ENCODE results near the gene RAC3. TPM values are rescaled to one million over a fixed set of nuclear protein-coding genes. Genes with fewer than 3 reads are reported as not detected.

RAC3 gene
- total RNA-seq, 1 experiment from 2014 or later = 16.9 TPM

DNA sequence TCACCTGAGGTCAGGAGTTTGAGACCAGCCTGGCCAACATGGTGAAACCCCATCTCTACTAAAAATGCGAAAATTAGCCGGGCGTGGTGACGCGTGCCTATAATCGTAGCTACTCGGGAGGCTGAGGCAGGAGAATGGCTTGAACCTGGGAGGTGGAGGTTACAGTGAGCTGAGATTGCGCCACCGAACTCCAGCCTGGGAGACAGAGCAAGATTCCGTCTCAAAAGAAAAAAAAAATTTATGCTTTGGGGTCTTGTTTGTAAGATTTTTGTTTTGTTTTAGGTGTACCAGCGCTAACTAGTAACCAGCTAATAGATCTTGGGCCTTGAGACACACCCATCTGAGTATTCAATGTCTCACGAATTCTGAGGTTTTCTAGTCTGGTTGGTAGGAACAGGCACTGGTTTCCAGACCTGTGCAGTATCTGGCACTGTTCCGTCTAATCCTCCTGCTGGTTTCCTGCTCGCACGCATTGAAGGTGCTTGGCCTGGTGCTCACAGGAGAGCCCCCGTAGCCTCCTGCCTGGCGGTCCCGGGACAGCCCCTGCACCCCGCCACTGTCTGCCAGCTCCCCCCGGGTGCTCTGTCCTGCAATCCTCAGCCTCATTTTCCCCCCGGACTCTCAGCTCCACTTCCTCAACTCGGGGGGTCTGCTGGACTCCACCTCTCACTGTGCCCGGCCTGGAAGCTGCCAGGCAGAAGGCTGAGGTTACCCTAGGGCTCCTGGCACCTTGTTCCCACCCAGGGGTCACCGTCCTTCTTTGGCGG lies 44.7 kb downstream of the RAC3 start:
- no peak for DNase-seq (ENCODE audit: low read depth)

DNA sequence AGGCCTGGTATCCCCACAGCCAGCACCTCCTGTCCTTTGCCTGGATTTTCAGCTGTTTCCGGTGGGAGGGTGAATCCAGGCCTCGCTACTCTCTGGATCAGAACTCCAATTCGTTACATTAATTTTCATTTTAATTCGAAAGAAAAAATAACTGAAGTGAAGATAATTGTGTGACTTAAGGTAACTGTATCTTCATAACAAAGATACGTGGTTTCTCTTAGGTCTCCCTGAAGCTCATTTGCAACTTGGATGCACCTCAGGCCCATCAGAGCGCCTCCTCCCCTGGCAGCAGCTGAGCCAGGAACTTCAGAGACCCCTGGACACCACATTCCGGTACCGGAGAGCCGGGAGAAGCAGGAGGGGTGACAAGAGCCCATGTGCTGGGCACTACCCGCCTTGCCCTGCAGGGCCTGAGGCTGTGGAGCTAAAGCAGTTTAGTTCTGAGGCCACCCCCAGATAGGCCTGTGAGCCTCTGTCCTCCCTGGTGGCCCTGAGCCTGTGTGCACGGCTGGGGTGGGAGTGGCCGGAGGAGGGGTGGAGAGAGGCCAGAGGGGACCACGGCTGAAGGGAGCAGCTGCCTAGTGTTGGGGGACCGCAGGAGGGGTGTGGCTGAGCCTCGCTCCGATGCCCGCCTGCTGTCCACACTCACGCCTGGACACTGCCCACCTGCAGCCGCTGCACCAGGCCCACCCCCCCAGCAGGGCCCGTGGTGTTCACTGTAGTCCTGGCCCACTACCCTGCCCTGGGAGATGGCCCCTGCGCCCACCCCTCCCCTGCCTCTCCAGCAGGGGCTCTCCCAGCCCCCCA lies 45.5 kb downstream of the RAC3 start:
- no peak for DNase-seq (ENCODE audit: low read depth)

- no peak for DNase-seq (ENCODE audit: low read depth)
Observed at GRCh38 chr17:82077617-82078358, 46.3 kb downstream of the RAC3 start.

GRCh38 chr17:82078433-82078832 lies 47.0 kb downstream of the RAC3 start:
- no peak for DNase-seq (ENCODE audit: low read depth)

DNA sequence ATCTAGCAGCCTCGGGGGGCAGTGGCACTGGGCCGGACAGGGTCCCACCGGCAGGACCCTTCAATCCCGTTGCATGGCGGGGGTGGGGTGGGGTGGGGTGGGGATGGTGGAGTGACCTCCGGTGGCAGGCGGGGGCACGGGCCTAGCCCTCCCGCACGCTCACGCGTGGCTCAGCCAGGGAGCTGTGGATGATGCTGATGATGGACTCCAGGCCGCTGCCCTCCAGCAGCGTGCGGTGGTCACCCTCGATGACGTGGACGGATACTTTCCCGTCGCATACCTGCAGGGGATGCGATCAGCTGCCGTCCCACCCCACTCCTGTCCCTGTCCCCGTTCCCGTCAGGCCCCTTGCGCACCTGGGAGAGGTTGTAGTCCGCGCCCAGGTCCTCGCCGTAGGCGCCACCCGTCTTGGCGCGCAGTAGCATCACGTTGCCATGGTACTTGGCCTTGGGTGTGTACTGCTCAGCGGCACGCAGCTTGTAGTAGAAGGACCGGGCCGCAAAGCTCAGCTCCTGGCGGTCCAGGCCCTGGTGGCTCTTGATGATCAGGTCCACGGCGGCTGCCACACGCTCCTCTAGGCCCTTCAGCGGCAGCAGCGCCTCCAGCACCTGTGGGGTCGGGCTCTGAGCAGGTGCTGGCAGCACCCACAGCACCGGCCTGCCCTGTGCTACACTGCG lies 47.7 kb downstream of the RAC3 start:
- DNase-seq (ENCODE audit: low read depth) = no peak

DNA sequence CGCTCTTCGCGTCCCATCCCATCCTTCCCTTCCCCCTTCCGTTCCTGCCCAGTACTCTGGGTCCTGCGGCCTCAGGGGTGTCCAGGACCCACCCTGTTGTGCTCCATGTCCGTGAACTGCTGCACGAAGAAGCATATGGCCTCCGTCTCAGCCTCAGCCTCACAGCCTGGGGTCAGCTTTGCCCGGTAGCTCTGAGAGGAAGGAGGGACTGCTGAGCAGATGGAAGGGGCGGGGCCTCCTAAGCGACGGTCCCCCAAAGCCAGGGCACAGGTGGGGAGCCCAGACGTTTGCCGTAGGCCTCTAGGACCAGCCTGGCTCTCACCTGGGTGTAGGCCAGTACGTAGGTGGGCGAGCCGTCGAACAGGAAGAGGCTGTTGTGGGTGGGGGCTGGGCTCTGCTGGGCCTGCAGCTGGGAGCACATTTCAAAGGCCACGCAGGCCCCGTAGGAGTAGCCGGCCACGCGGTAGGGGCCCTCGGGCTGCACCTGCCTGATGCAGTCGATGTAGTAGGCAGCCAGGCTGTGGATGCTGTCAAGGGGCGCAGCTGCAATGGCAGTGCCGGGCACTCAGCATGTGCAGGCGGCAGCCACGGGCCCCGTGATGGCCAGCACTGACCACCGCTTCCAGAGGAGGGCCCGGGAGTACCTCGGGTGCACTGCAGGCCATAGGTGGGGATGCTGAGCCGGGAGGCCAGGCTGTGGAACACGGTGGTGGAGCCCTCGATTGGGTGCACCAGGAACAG lies 48.7 kb downstream of the RAC3 start:
- no peak for DNase-seq (ENCODE audit: low read depth)

DNA sequence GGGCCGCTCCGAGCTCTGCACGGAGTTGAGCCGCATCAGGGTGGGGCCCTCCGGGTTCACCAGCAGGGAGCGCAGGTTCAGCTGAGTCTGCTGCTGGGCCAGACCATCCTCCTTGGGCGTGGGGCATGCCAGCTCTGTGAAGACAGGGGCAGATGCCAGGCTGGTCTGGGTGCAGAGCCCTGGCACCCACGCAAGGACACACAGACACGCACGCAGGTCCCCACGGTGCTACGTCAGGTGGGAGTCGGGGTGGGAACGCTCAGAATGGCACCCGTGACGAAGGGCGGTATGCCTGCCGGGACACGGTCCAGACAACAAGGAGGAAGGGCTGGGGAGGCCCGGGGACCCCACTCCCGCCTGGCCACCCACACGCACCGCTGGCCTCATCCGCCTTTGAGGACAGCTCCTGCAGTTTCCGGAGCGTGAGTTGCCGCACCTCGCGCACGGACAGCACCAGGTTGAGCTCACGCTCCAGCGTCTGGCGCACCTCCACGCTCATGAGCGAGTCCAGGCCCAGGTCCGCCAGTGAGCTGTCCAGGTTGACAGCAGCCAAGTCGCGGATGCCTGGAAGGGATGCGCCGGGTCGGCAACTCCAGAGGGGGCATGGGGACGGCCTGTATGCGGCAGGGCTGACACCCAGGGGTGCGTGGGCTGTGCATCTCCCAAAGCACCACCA lies 49.4 kb downstream of the RAC3 start:
- DNase-seq (ENCODE audit: low read depth) = no peak

- no peak for DNase-seq (ENCODE audit: low read depth)
Observed at GRCh38 chr17:82081546-82081945, 50.1 kb downstream of the RAC3 start.

GRCh38 chr17:82081966-82082365 lies 50.5 kb downstream of the RAC3 start:
- no peak for DNase-seq (ENCODE audit: low read depth)

- DNase-seq (ENCODE audit: low read depth) = no peak
Observed at GRCh38 chr17:82082456-82082855, 51.0 kb downstream of the RAC3 start.

DNA sequence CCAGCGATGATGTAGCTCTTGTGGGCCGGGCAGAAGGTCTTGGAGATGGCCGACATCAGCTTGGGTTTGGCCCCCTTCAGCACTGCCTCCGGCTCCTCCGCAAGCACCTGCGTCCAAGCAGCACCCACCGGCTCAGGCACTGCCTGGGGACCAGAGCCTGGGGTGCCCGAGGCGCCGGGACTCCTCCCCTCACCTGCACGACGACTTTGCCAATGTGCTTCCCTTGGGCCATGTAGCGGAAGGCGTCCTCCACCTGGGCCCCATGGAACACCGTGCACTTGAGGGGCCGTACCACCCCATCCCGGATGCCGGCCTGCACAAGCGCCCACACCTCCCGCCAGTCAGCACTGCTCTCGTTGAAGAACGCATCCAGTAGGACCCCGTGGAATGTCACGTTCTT lies 51.5 kb downstream of the RAC3 start:
- no peak for DNase-seq (ENCODE audit: low read depth)

Other genes with a start within 250 kb of the RAC3 start
- gene GCGR, start 227.5 kb upstream of the RAC3 start, total RNA-seq (2014; rRNA removed; shearing (Covaris generic)) = not detected in 2 replicates
- gene MCRIP1, start 198.4 kb upstream of the RAC3 start, total RNA-seq (2014; rRNA removed; shearing (Covaris generic)) = 78.3 and 91.2 TPM in 2 replicates
- not detected in 2 replicates for gene PPP1R27, start 196.6 kb upstream of the RAC3 start, total RNA-seq (2014; rRNA removed; shearing (Covaris generic))
- 1,181 and 1,293 TPM in 2 replicates for gene P4HB, start 171.1 kb upstream of the RAC3 start, total RNA-seq (2014; rRNA removed; shearing (Covaris generic))
- gene ARHGDIA, start 160.3 kb upstream of the RAC3 start, total RNA-seq (2014; rRNA removed; shearing (Covaris generic)) = 138 and 216 TPM in 2 replicates
- 376 and 391 TPM in 2 replicates for gene ALYREF, start 140.1 kb upstream of the RAC3 start, total RNA-seq (2014; rRNA removed; shearing (Covaris generic))
- gene ANAPC11, start 140.0 kb upstream of the RAC3 start, total RNA-seq (2014; rRNA removed; shearing (Covaris generic)) = 149 and 250 TPM in 2 replicates
- 0.21 and 0.97 TPM in 2 replicates for gene NPB, start 129.4 kb upstream of the RAC3 start, total RNA-seq (2014; rRNA removed; shearing (Covaris generic))
- gene PCYT2, start 120.3 kb upstream of the RAC3 start, total RNA-seq (2014; rRNA removed; shearing (Covaris generic)) = 17.9 and 34.9 TPM in 2 replicates
- gene SIRT7, start 113.5 kb upstream of the RAC3 start, total RNA-seq (2014; rRNA removed; shearing (Covaris generic)) = 30.5 and 40.5 TPM in 2 replicates
- 17.2 and 20.9 TPM in 2 replicates for gene MAFG, start 103.9 kb upstream of the RAC3 start, total RNA-seq (2014; rRNA removed; shearing (Covaris generic))
- 112 and 116 TPM in 2 replicates for gene PYCR1, start 94.4 kb upstream of the RAC3 start, total RNA-seq (2014; rRNA removed; shearing (Covaris generic))
- not detected in 2 replicates for gene MYADML2, start 84.4 kb upstream of the RAC3 start, total RNA-seq (2014; rRNA removed; shearing (Covaris generic))
- 0.11 and 0.51 TPM in 2 replicates for gene NOTUM, start 70.5 kb upstream of the RAC3 start, total RNA-seq (2014; rRNA removed; shearing (Covaris generic))
- gene ASPSCR1, start 54.0 kb upstream of the RAC3 start, total RNA-seq (2014; rRNA removed; shearing (Covaris generic)) = 41.3 and 43.5 TPM in 2 replicates
- gene CENPX, start 8.8 kb upstream of the RAC3 start, total RNA-seq (2014; rRNA removed; shearing (Covaris generic)) = 88.1 and 116 TPM in 2 replicates
- 23.2 and 26.5 TPM in 2 replicates for gene LRRC45, start 8.4 kb upstream of the RAC3 start, total RNA-seq (2014; rRNA removed; shearing (Covaris generic))
- 57.0 and 92.7 TPM in 2 replicates for gene DCXR, start 6.0 kb downstream of the RAC3 start, total RNA-seq (2014; rRNA removed; shearing (Covaris generic))
- 18.8 and 20.2 TPM in 2 replicates for gene RFNG, start 20.1 kb downstream of the RAC3 start, total RNA-seq (2014; rRNA removed; shearing (Covaris generic))
- gene GPS1, start 20.2 kb downstream of the RAC3 start, total RNA-seq (2014; rRNA removed; shearing (Covaris generic)) = 180 and 190 TPM in 2 replicates
- 82.5 and 99.0 TPM in 2 replicates for gene DUS1L, start 34.1 kb downstream of the RAC3 start, total RNA-seq (2014; rRNA removed; shearing (Covaris generic))
- gene FASN, start 66.6 kb downstream of the RAC3 start, total RNA-seq (2014; rRNA removed; shearing (Covaris generic)) = 49.5 and 65.1 TPM in 2 replicates
- 7.9 and 36.5 TPM in 2 replicates for gene CCDC57, start 181.2 kb downstream of the RAC3 start, total RNA-seq (2014; rRNA removed; shearing (Covaris generic))
- 26.7 and 57.7 TPM in 2 replicates for gene SLC16A3, start 197.4 kb downstream of the RAC3 start, total RNA-seq (2014; rRNA removed; shearing (Covaris generic))
- 16.5 and 25.1 TPM in 2 replicates for gene CSNK1D, start 242.0 kb downstream of the RAC3 start, total RNA-seq (2014; rRNA removed; shearing (Covaris generic))